Peyer's patch (tissue), 4 donors: ENCODE measurements around the gene SPG11.

ENCODE experiments used
- CTCF ChIP-seq, 6 experiments: fragments of 450-650 bp in 4 of 6; fragments of 200-600 bp in 2 of 6; sonication (generic) in 1 of 6; IDR thresholded peaks; one replicate each; pipeline ENCODE4 v1.5.1; 2017 to 2019; ENCODE audit warnings: antibody characterized with exemption in 6 of 6, mild to moderate bottlenecking in 3 of 6, moderate library complexity in 1 of 6
- POLR2A ChIP-seq, 2 donors: fragments of 450-650 bp; IDR thresholded peaks; one replicate each; pipeline ENCODE4 v1.5.1; 2017; ENCODE audit warnings: antibody characterized with exemption in 2 of 2, mild to moderate bottlenecking in 2 of 2, moderate library complexity in 2 of 2

- TF ChIP-seq CTCF (IDR thresholded peaks at IDR 0.05) (no peak), POLR2A (IDR thresholded peaks at IDR 0.05) (no peak)
Observed at GRCh38 chr15:44668921-44669320, 5.5 kb upstream of the SPG11 start.
